GM19238 (cell line): ENCODE data around the gene PTPRN2.

Experiments used
- DNase-seq: peaks from one replicate; pipeline ENCODE4 v3.0.0; 2011; ENCODE audit warnings: low spot score; ENCODE audit not compliant: insufficient read length

Gene PTPRN2

DNA sequence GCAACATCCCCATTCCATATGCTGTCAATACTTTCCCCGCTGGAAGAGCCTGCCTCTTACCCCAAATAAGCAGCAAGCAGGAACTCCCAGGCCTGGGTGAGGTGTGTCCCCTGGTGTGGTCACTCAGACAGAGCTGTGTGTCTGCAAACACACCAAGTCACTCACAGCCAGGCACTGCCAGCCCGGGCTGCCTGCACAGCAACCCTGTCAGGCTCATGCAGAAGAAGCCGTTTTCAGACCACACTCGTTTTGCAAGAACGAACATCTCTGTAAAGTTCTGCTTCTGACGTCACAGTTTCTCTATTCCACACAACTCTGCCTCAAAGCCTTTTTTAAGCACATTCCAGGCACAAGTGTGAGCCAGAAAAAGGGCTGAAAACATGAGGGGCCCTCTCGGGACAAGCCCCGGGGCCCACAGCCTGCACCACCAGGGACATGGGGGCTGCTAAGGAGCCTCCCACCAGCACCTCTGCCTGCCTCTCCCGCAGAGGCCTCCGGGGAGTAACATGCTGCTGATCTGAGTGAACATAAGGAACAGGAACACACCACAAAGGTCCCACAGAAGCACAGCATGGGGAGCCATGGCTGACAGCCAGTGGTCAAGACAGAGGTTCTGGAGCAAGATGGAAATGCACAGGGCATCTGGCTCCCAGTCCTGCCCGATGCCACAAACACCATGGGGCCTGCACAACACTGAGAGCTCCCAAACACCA, 11.4 kb downstream of the PTPRN2 start:
- no peak for DNase-seq

DNA sequence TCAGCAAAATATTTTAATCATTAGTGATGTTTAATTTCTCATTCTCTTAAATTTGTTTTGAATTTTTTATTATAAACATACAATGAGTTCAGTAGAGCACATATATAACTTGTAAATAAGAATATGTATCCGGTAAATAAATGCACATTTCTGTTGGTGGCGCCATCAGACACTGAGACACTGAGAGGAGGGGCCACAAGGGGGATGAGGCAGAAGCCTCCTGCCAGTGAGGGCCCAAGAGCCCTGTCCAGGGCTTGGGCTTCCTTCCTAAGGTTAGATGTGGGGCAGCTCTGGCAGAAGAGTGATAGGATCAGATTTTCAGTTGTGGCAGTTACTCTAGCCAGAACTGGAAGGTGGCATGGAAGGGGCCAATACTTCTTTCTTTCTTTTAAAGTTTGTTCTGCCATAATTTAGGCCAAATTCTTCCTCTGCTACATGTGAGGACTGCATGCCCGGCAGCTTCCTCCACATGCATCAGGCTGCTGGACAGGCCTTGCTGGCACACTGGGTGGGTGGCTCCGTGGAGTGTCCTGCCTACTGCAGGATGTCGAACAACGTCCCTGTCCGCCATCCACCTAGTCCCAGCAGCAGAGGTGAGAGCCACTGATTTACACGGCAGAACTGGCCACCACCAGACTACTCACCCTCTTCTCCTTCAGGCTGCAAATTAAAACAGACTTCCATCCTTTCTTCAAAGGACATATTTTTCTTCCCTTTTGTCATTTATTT, 13.2 kb downstream of the PTPRN2 start:
- DNase-seq: no peak

DNA sequence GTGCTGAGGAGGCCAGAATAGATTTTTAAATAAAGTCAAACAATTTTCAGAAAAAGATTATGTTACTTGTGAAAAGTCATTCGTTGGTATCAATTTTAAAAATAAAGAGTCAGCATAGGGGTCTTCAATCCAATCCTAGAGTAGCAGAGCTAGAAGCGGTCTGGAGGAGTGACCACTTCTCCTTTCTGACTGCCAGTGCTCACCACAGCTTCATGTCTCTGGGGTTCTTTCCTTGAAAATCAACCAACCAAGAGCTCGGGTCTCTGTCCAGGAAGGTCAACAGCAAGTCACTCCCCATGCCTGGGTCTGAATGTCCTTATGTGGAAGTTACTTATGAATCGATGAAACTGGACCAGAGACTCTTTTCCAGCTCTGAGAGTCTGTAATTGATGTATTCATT, 14.3 kb downstream of the PTPRN2 start:
- no peak for DNase-seq

DNA sequence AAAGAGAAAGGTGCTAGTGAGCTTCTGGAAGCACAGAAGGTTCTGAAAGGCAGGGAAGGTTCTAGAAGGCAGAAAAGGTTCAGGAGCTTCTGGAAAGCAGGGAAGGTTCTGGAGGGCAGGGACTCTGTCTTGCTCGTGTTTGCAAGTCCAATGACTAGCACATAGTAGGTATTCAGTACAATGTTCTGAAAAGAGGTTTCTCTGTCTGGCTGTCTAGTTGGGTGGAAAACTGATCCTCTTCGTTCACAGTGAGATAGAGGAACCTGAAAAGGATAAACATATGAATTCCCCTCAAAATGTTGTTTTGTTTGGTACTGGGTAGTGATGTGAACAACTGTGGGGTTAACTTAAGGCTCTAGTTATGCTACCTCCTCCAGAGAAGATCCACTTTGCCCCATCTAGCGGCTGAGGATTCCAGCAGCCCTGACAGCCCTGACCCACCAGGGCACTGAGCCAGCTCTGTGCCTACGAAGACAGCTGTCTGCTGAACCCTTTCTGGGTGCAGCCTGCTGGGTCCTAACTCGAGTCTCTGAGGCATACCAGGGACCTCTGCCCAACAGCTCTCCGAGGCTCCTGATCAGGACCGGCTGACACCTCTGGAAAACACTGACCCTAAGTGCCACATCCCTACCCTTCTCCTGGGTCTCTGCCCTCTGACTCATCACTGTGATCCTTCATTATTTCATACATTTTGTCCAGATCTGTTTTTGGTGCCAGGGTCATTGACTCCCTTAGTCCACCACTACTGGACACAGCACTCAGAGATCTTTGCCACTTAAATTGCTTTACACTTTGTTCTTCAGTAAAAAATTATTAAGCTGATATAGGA, 15.4 kb downstream of the PTPRN2 start:
- DNase-seq: no peak

DNA sequence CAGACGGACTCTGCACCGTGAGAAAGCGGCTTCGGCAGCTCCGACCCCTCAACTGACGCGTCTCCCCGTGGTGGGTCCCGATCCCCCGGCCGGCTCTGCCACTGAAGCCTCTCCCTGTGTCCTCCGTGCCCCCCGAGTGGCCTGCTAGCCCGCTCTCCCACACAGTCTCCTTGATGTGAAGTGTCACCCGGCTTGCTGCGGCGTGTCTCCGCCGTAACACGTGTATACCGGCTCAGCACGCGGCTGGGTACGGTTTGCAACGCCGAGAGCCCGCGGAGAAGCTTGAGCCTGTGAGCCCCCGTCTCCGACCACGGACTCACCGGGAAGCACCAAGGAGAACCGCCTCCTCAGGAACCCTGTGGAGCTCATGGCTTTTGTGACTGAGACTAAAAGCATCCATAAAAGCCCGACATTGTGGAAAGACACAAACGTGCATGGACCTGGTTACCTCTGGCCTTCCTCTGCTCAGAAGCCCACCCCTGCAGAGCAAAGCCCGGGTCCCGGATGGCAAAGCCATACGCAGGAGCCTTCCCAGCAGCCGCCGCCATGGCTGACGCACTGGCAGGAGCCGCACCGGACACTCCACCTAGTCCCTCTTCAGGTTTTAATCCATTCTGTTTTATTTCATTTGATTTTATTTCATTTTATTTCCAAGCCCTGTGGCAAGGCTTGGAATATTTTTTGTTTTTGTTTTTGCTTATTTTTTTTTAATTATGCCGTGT, 17.0 kb downstream of the PTPRN2 start:
- DNase-seq: no peak

DNA sequence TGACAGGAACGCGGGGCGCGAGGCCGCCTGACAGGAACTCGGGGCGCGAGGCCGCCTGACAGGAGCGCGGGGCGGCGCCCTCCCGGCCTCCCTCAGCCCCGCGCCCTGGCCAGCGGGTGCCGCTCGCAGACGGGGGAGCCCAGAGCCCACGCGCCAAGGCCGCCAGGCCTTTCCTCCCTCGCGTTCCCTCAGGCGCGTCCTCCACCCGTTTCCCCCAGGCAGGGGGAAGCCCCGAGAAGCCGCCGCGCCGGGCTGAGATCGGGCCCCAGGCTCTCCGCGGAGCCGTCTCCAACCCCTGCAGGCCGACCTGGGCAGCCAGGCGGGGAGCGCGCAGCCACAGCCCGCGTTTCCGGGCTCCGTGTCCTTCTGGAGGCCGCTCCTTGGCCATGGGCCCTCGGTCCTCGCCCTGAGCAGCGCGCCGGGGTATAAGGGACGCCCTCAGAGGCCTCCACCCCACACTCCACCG, 17.7 kb downstream of the PTPRN2 start:
- no peak for DNase-seq

DNA sequence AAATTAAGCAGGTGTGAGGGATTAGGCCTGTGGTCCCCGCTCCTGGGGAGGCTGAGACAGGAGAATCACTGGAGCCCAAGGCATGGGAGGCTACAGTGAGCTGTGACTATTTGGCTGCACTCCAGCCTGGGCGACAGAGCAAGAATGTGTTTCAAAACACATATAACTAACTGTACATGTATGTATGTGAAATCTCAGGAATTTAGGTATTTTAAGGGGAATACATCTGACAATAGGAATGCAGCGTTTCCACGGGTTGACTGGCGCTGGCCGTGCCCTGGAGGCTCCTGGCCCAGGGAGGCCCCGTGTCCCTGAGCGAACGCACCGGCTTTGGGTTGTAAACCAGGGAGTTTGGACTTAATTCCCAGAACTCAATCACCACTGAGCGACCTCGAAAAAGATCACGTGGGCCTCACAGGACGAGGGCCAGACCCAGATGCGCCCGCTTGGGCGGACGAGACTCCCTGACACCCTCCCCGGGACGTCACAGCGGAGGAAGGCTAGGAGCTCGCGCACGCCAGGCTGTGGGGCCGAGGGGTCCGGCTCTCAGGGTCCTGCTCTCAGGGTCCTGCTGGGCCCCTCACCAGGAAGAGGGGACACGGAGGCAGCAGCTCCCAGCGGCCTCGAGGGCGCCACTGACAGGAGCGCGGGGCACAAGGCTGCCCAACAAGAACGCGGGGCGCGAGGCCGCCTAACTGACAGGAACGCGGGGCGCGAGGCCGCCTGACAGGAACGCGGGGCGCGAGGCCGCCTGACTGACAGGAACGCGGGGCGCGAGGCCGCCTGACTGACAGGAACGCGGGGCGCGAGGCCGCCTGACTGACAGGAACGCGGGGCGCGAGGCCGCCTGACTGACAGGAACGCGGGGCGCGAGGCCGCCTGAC, 18.4 kb downstream of the PTPRN2 start:
- no peak for DNase-seq

DNA sequence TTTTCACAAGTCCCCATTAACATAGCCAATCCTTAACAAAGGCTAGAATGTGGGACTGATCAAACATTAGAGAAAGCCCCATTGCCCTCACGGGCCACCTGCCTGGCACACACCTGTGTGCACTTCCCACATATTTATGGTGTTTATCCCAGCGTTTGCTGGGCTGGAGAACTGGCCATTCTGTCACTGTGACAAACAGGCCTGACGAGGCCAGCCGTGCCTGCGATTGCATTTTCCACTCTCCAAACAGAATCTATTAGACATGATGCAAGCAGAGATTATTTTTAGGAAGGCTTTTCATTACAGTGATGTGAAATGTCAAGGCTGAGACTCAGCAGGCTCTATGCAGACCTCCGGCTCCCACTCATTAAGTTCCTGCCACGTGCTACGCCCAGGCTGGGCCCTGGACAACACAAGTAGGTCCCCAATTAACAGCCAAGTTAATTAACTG, 20.4 kb downstream of the PTPRN2 start:
- no peak for DNase-seq

DNA sequence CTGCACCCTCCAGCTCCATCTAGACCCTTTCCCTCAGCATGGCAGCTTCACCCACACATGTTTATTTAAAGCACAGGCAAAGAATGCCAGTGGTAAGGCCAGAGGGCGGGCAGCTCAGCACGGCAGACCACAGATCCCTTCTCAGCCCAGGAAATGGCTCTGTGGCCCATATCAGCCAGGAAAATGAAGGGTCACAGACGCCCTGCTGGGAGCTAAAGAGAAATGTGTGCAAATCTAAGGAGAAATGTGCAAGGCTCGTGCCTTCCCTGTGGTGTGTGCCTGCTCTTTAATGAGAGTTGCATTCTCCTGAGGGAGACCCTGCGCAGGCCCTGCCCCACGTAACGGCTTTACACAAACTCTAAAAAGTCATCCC, 23.0 kb downstream of the PTPRN2 start:
- DNase-seq: no peak

DNA sequence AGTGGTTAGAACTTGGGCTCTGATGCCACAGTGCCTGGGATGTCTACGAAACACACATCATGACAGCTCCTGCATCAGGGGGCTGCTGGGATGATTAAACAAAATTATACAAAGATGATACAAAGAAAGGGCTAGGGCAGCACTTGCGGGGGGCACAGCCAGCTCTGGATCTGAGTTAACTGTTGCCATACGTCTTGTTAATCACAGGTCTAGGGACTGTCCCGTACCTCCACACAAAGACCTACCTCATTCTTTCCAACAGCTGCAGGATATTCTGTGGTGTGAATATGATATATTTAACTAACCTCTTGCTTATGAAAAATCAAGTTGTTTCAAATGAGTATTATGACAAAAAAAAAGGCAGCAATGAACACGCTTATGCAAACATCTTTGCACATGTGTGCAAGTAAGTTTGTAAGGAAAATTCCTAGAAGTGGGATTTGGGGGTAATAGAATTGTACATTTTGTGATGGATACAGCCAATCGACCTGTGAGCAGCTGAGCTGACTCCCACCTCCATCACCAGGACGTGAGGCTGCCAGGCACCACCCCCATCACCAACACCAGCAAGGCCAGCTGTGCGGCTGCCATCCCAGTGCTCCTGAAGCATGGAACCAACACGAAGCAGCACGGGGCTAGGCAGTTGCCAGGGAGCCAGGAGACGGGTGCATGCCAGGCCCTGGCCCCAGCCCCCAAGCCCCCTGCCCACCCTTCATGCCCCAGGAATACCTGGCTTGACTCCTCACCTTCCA, 23.5 kb downstream of the PTPRN2 start:
- no peak for DNase-seq

DNA sequence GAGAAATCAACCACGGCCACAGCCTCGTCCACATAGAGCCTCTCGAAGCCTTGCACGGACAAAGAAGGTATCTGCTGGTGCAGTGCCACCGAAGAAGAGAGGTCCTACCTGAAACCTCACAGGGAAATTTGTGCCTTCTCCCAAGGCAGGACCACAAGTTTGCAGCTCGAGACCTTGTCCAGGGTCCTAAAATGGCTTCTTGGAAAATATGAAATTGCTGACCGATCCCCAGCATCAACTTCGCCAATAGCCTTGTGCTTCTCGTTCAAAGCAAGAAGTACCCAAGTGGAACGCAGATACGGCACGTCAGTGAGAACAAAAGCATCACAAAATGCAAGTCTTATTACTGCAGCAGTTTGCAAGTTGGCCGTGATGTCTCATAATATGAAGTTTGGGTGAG, 24.6 kb downstream of the PTPRN2 start:
- DNase-seq: no peak

DNA sequence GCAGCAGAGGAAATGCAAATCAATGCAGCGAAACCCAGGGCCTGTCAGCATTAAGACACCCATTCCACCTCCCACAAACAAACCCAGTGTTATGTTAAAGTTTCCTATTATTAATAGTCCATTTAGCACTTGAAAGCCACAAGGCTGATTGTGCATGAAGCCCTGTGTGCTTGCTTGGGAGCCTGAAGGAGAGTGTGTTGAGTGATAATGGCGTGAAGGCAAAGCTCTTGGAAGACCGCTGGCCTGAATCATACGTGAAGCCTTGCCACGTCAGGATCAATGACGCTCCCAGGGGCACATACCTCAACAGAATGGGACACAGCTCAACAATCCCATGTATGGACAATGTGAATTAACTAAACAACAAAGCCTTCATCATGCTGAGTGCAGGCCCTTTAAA, 25.1 kb downstream of the PTPRN2 start:
- DNase-seq: no peak

DNA sequence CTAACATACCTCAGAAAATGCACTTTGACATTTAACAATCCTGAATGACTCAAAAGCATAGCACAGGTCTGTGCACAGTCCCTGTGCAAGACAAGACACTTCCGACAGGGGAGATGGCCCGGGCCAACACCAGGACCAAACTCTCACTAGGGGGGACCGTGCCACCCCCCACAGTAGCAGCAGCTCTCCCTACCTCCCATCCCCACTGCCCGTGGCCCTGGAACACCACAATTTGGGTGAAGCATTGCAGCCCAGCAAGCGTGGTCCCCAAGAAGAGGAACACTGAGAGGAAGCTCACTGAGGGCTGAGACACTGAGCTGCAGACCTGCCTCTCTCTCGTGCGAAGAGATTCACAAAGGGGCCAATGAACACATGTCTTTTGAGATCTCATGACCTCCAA, 26.0 kb downstream of the PTPRN2 start:
- no peak for DNase-seq

DNA sequence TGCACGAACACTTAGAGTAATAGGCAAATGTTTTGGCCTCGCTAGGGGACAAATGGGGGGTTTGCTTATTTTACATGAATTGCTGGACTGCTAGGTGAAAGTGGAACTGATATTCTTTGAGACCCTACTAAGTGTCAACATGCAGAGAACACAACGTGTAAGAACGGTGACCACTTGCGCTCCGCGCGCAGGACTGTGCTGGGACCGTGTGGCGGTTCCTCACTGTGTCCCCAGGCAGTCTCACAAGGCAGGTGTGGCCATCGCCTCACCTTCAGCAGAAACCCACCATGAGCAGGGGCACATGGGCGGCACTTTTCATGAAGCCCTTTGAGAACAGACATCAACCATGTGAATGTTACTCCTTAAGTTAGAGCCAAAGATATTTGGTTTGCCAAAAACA, 27.2 kb downstream of the PTPRN2 start:
- DNase-seq: no peak

DNA sequence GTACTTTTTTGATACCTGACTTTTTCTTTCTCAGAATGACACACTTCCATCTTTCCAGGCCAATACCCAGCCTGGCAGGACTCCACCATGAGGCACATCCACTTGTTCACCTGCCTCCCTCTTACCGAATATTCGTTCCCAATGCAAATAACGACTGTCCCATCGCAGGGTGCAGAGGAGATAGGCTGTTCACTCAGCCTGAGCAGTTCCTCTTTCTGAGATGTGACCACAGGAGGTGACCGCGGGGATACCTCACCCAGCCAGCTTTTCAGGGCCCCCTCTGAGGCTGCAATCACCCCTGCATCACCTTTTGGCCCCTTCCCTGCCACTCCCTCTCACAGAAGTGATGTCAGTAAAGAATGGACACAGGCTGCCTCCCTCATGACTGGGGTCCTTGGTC, 28.3 kb downstream of the PTPRN2 start:
- no peak for DNase-seq

DNA sequence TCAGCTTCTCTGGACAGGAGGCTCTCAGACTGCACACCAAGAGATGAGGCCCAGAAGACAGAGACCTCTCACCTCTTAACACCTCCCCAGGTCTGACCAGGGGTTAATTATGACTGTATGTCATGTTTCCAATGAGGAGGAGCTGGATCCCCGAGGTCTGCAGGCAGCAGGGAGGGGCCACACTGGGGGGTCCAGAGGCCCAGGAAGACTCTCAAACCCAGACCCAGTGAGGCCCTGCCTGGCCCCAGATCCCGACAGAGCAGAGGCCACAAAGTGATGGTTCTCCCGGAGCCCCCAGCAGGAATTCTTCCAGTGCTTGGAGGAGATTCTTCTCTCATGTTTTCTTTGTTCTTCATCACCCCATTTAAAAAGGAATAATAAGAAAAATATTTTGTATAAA, 28.8 kb downstream of the PTPRN2 start:
- no peak for DNase-seq

DNA sequence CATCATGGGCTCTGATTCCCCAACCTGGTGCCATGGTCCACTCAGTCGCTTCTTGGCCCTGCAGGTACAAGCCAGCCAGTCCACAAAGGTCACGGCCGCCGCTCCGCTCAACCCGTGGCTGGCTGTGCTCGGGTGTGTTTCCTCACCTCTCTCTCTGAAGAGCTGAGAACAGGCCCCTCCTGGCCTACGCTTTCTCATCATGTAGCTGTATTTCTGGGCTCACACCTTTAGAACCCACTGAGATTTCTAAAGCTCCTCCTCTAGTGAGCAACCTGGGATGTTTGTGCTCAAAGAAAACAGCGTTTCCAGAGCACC, 30.2 kb downstream of the PTPRN2 start:
- DNase-seq: no peak

DNA sequence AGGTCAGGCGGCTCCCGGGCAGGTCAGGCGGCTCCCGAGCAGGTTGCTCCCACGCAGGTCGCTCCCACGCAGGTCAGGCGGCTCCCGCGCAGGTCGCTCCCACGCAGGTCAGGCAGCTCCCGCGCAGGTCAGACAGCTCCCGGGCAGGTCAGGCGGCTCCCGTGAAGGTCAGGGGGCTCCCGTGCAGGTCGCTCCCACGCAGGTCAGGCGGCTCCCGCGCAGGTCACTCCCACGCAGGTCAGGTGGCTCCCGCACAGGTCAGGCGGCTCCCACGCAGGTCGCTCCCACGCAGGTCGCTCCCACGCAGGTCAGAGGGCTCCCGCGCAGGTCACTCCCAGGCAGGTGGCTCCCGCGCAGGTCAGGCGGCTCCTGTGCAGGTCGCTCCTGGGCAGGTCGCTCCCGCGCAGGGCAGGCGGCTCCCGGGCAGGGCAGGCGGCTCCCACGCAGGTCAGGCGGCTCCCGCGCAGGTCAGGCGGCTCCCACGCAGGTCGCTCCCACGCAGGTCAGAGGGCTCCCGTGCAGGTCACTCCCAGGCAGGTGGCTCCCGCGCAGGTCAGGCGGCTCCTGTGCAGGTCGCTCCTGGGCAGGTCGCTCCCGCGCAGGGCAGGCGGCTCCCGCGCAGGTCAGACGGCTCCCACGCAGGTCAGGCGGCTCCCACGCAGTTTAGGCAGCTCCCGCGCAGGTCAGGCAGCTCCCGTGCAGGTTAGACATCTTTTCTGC, 30.7 kb downstream of the PTPRN2 start:
- DNase-seq: no peak

DNA sequence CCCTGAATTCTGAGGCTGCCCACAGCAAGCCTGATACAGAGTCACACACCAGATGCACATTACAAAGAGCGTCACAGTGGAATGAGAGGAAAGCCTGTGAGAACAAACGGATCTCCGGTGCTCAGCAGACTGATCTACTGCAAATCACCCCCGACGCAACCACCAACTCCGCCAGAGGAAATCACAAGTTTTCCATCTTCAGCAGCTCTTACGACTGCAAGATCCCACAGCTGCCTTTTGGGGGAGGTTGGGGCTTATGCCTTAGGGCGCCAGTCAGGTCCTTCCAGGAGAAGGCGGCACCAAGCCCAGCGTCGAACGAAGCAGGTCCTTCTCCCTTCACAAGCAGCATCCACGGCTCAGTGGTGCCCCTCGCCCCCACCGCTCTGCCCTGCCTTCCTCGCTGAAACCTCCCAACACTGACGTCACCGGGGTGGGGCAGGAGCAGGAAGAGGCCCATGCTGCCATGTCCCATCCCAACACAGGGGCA, 32.5 kb downstream of the PTPRN2 start:
- no peak for DNase-seq
